ENCODE data around the gene LIMS2.

The LIMS2 gene

DNA sequence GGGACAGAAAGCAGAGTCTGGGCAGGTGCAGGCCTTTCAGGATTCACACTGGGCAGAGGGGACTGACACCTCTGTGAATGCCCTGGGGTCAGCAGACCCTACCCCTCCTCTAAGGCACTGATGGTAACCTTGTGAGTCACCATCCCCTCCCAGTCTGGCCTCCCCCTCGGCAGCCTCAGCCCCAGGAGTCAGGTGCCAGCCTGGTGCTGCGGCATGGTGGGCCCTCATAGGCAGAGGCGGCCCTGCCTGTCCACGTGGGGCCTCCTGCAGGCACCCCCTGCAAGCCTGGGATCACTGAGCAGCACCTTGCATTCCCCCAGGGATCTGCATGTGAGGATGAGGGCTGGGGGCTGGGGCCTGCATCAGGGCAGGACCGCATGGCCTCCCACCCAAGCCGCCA, 34.2 kb downstream of the LIMS2 start:
- no peak overlapping the region for H3K4me2 ChIP-seq (ENCODE audit: low read length)
- no peaks in the 10 kb centered on the region for H3K36me3 ChIP-seq (replicated peaks; ENCODE audit: low read depth, low read length)
- no peaks in the 10 kb centered on the region for H4K20me1 ChIP-seq (ENCODE audit: insufficient read depth, low read length)
- no peak for TF ChIP-seq EZH2phosphoT487 (IDR thresholded peaks at IDR 0.05; ENCODE audit: low read depth)
- TF ChIP-seq, protein P1, sequence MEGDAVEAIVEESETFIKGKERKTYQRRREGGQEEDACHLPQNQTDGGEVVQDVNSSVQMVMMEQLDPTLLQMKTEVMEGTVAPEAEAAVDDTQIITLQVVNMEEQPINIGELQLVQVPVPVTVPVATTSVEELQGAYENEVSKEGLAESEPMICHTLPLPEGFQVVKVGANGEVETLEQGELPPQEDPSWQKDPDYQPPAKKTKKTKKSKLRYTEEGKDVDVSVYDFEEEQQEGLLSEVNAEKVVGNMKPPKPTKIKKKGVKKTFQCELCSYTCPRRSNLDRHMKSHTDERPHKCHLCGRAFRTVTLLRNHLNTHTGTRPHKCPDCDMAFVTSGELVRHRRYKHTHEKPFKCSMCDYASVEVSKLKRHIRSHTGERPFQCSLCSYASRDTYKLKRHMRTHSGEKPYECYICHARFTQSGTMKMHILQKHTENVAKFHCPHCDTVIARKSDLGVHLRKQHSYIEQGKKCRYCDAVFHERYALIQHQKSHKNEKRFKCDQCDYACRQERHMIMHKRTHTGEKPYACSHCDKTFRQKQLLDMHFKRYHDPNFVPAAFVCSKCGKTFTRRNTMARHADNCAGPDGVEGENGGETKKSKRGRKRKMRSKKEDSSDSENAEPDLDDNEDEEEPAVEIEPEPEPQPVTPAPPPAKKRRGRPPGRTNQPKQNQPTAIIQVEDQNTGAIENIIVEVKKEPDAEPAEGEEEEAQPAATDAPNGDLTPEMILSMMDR (IDR thresholded peaks at IDR 0.05; ENCODE audit: low read depth, low read length): no peak
- no peak overlapping the region for H3K4me3 ChIP-seq (ENCODE audit: low read length)
- no peaks in the 10 kb centered on the region for H3K9me3 ChIP-seq (ENCODE audit: insufficient read depth, low read length)
- H3K27me3 ChIP-seq (ENCODE audit: low read depth, low read length): no peaks in the 10 kb centered on the region
- no peaks in the 10 kb centered on the region for H3K79me2 ChIP-seq (ENCODE audit: low read length)
- H3K27ac ChIP-seq (ENCODE audit: low read length): no peak overlapping the region
- H3K9ac ChIP-seq (ENCODE audit: low read length): no peak overlapping the region
- H3K4me1 ChIP-seq (ENCODE audit: low read length): peaks cover 19% of the 10 kb centered on the region
- H2AFZ ChIP-seq (ENCODE audit: low read depth, low read length): no peak overlapping the region

DNA sequence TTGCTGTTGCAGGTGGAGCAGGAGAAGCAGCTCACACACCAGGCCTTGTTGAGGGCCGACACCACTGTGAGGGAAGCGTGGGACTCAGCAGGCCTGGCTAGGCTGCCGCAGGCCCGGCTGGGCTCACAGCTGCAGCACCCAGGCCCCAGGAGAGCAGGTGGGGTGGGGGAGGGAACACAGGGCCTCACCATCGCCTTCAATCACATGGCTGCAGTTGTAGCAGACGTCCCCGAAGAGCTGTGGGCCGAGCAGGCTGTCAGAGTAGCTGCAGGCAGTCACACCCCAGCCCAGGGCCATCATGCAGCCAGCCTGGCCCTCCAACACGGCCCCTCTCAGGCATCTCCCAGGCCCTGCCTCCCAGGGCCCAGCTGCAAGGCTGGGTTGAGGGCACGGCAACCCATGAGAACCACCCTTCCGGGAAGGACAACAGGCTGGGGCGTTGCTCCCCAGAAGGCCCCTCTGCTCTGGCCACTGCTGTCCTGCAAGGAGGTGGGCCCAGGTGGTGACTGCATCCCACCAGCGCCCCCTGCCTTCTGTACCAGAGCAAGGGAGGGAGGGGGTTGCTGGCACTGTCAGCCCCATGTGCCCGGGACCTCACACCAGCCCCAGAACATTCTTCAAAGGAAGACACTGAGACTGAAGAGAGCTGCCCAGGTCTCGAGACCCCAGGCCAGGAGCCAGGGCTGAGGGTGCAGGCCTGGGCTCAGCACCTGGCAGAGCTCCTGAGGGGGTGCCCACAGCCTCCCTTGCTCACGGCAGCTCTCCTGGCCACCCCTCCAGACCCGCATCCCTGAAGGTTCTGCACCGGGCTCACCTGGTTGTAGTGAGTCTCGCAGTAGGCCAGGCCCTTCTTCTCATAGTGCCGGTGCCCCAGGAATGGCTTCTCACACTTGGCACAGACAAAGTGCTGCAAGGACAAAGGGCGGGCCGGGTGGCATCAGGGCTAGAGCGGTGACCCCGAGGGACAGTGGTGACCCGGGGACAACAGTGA, 35.0 kb downstream of the LIMS2 start:
- Histone ChIP-seq H3K27me3 (ENCODE audit: low read depth, low read length) (no peaks in the 10 kb centered on the region), H3K36me3 (replicated peaks; ENCODE audit: low read depth, low read length) (no peaks in the 10 kb centered on the region), H3K9me3 (ENCODE audit: insufficient read depth, low read length) (no peaks in the 10 kb centered on the region), H3K4me2 (ENCODE audit: low read length) (no peak overlapping the region), H3K27ac (ENCODE audit: low read length) (no peak overlapping the region), H3K4me3 (ENCODE audit: low read length) (no peak overlapping the region), H3K9ac (ENCODE audit: low read length) (peak overlapping the region; percentile 10; the same call in 1 of the 2 replicates), H4K20me1 (ENCODE audit: insufficient read depth, low read length) (no peaks in the 10 kb centered on the region), H3K4me1 (ENCODE audit: low read length) (peaks cover 19% of the 10 kb centered on the region), H2AFZ (ENCODE audit: low read depth, low read length) (peak overlapping the region; percentile 94), H3K79me2 (ENCODE audit: low read length) (no peaks in the 10 kb centered on the region)
- TF ChIP-seq EZH2phosphoT487 (IDR thresholded peaks at IDR 0.05; ENCODE audit: low read depth): no peak
- TF ChIP-seq, protein P1 (IDR thresholded peaks at IDR 0.05; ENCODE audit: low read depth, low read length): peak; percentile 44

DNA sequence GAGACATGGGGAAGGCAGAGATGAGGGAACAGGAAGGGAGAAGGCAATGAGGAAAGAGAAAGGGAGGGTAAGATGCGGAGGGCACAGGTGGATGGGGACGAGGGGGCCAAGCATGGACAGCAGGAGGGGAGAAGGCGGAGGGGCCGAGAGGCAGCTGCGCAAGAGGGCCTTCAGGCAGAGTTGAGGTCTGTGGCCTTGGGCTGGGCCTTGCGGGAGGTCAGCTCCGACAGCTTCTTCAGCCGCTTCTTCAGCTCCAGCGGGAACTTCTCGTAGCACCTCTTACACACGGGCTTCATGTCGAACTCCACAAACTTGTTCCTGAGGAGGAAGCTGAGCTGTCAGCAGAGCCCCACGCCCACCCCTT, 36.2 kb downstream of the LIMS2 start:
- H3K4me1 ChIP-seq (ENCODE audit: low read length): peaks cover 19% of the 10 kb centered on the region
- no peak overlapping the region for H3K27ac ChIP-seq (ENCODE audit: low read length)
- no peaks in the 10 kb centered on the region for H3K79me2 ChIP-seq (ENCODE audit: low read length)
- H3K27me3 ChIP-seq (ENCODE audit: low read depth, low read length): no peaks in the 10 kb centered on the region
- TF ChIP-seq, protein P1 (IDR thresholded peaks at IDR 0.05; ENCODE audit: low read depth, low read length): no peak
- no peak for TF ChIP-seq EZH2phosphoT487 (IDR thresholded peaks at IDR 0.05; ENCODE audit: low read depth)
- no peaks in the 10 kb centered on the region for H3K9me3 ChIP-seq (ENCODE audit: insufficient read depth, low read length)
- no peak overlapping the region for H3K9ac ChIP-seq (ENCODE audit: low read length)
- no peak overlapping the region for H3K4me2 ChIP-seq (ENCODE audit: low read length)
- no peak overlapping the region for H2AFZ ChIP-seq (ENCODE audit: low read depth, low read length)
- H3K36me3 ChIP-seq (replicated peaks; ENCODE audit: low read depth, low read length): no peaks in the 10 kb centered on the region
- no peaks in the 10 kb centered on the region for H4K20me1 ChIP-seq (ENCODE audit: insufficient read depth, low read length)
- no peak overlapping the region for H3K4me3 ChIP-seq (ENCODE audit: low read length)

DNA sequence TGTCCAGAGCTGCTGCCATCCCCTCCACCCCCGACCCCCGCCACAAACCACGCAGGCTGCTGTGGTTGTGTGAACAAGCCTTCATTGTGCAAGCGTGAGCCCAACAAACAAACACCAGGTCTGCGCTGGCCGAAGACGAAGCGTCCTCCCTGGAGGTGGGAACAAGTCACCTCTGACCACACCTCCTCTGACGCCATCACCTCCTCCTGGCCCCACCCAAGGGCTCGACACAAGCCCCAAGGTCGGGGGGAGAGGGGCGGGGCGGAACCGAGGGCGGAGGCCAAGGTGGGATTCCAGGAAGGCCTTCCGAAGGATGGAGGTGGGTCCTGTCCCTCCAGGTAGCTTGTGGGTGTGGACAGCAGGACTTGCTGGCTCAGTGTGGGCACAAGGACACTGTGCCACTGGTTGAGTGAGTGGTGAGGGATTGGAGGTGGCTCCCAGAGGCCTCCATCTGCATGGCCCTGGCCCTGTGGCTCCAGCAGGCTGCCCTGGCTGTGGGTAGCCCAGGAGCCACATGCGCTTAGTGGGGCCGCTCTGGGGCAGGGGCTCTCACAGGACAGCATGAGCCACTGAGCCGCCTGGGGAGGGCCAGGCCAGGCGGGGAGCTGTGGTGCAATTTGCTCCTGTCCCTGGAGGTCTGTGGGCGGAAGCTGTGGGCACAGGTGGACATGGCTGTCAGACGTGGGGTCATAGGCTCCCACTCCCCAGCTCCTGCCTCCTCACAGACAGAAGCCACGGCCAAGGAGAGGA, 36.8 kb downstream of the LIMS2 start:
- Histone ChIP-seq H4K20me1 (ENCODE audit: insufficient read depth, low read length) (no peaks in the 10 kb centered on the region), H2AFZ (ENCODE audit: low read depth, low read length) (no peak overlapping the region), H3K9ac (ENCODE audit: low read length) (no peak overlapping the region), H3K4me3 (ENCODE audit: low read length) (no peak overlapping the region), H3K27ac (ENCODE audit: low read length) (no peak overlapping the region), H3K79me2 (ENCODE audit: low read length) (no peaks in the 10 kb centered on the region), H3K4me1 (ENCODE audit: low read length) (peaks cover 20% of the 10 kb centered on the region), H3K36me3 (replicated peaks; ENCODE audit: low read depth, low read length) (no peaks in the 10 kb centered on the region), H3K27me3 (ENCODE audit: low read depth, low read length) (no peaks in the 10 kb centered on the region), H3K9me3 (ENCODE audit: insufficient read depth, low read length) (no peaks in the 10 kb centered on the region), H3K4me2 (ENCODE audit: low read length) (no peak overlapping the region)
- TF ChIP-seq, protein P1 (IDR thresholded peaks at IDR 0.05; ENCODE audit: low read depth, low read length): no peak
- TF ChIP-seq EZH2phosphoT487 (IDR thresholded peaks at IDR 0.05; ENCODE audit: low read depth): no peak

Measured in OCI-LY3 (cell line).